Epidermal melanocyte (primary cell): ENCODE results near the gene RAB9B.
"Not testable (repeated sequence)": the region's sequence is repeated elsewhere in the genome, so short reads cannot be mapped to it uniquely, and the experiment has no call there.

Experiments used
- DNase-seq: peaks from one replicate; pipeline ENCODE4 v3.0.0; 2011; ENCODE audit warnings: low spot score; ENCODE audit not compliant: insufficient read length

Gene RAB9B

GRCh38 chrX:103817101-103817500 is 15.0 kb downstream of the RAB9B start:
- not testable (repeated sequence) for DNase-seq

- DNase-seq, result no peak
These were observed 20.2 kb downstream of the RAB9B start for GRCh38 chrX:103811858-103812257.

GRCh38 chrX:103806862-103807474 is 25.1 kb downstream of the RAB9B start:
- no peak for DNase-seq

- no peak for DNase-seq
These were observed 26.2 kb downstream of the RAB9B start for GRCh38 chrX:103805860-103806259.

- no peak for DNase-seq
These were observed 31.7 kb downstream of the RAB9B start for GRCh38 chrX:103800318-103800717.

DNA sequence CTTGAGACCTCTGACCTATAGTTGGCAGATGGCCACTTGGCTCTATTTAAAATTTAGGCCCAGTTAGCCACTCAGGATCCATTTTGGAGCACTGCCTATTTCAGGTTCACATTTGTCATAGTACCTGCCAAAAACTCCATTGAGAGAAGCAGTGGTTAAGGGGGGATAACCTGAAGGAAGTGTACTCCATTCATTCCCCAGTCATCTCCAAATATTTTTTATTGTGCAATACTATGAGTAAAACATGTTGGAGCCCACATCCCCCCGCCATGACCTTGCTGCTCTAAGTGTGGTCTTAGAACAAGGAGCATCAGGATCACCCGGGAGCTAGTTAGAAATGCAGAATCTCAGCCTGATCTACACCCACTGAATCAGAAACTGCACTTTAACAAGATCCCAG is 34.4 kb downstream of the RAB9B start:
- no peak for DNase-seq

DNA sequence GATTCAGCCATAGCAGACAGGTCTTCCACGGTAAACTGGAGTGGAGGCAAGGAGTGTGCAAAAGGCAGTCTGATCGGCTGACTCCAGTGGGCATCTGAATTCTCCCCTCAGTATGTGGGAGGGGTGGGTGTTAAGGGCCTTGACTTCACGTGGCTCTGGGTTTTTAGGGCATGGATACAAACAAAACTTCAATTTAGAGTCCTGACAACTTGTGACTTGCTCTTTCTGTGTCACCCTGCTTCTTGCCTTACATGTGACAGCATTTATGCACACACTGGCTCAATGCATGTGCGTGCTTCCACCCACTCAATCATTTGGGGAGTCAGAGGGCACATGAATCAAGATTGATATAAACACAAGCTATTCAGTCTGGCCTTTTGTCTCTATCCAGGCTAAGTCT is 37.9 kb downstream of the RAB9B start:
- DNase-seq, result no peak

- no peak for DNase-seq
These were observed 38.5 kb downstream of the RAB9B start for GRCh38 chrX:103793545-103793940.

DNA sequence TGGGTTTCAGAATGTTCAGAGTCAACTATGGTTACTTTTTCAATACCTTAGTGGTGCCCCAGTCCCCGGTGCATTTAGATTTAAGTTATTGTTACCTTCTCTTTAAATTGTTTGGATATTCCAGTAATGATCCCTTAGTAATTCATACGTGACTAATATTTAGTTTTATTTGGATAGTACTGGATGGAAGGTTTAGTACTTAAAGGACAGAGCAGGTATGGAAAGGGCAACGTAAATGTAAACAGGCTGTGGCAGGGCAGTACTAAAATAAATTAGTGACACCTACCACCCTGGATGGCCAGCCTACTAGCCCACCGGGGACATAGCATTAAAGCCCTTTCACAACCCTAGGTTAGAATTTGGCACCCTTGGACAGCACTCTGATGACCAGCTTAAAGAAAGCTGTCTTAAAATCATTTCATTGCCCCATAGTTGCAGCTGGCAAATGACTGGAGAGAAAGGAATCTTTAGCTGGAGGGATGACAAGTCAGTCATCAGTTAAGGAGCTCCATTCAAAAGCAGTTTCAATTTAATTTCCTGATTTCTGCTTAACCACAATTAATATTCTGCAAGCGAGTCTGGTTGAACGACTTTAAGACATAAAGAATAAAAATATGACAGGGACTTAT is 39.0 kb downstream of the RAB9B start:
- no peak for DNase-seq

- no peak for DNase-seq
These were observed 40.1 kb downstream of the RAB9B start for GRCh38 chrX:103791826-103792485.

GRCh38 chrX:103791228-103791627 is 40.8 kb downstream of the RAB9B start:
- DNase-seq, result no peak

GRCh38 chrX:103789004-103789403 is 43.1 kb downstream of the RAB9B start:
- no peak for DNase-seq

- DNase-seq, result no peak
These were observed 48.1 kb downstream of the RAB9B start for GRCh38 chrX:103783971-103784370.

- DNase-seq, result no peak
These were observed 48.9 kb downstream of the RAB9B start for GRCh38 chrX:103783196-103783595.

DNA sequence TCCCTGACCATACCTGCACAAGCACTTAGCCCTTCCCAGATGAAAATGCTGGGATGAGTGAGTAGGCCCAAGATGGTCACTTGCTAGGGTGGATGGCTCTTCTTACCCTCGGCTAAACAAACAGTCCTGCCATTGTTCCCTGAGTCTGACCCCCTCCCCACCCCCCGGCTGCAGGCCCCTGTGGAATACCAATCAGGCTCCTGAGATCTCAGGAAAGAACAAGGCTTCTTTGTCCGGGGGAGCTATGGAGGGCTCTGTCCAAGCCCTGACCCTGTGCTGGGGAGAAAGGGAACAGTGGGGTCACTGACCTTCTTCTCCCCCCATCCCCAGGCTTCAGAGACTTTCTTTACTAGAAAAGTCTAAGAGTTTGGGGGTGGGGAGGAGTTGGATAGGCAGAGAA is 49.4 kb downstream of the RAB9B start:
- DNase-seq, result no peak

GRCh38 chrX:103781706-103782105 is 50.4 kb downstream of the RAB9B start:
- no peak for DNase-seq

DNA sequence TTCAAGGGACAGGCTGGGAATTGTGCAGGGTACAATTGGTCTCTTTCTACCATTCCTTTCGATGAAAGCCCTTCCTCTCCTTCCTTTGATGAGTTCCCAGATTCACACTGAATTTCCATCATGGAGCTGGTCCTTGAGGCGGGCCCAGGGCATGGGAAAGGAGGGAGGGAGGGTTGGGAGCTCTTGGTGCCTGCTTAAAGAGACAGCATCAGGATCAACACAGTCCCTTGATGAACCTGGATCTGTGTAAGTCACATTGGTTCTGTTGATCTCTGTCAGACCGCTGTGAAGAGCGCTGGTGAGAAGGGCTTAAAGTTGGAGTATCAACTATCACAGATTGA is 51.0 kb downstream of the RAB9B start:
- no peak for DNase-seq

DNA sequence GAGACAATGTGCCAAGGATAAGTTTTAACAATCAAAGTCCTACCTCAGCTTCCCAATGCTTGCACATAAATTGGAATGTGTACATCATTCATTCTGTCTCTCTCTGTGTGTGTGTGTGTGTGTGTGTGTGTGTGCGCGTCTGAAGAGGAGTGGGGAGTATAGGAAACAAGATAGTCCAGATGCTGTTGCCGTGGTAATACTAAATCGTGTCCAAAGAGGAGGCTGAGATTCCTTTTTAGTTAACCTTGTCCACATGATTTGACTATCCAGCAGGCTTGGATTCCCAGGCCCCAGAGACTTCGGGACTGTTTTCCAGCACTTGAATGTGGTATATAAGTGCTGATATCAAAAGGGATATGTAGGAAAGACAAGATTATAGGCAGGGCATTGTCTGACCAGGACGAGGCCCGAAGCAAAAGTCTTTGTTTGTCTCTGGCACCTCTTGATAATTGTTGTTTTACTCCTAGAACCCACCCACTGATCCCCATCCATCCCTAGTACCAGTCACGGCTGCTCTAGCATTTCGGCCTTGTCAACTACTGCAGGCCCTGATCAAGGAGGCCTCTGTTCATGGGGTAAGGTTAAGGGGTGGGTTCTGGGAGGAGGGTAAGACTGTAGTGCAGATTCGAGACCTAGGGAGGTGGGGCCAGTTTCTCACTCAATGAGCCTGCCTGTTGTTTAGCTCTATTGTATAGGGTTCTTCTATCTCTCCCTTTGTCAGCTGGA is 51.6 kb downstream of the RAB9B start:
- peak; percentile 21 for DNase-seq

DNA sequence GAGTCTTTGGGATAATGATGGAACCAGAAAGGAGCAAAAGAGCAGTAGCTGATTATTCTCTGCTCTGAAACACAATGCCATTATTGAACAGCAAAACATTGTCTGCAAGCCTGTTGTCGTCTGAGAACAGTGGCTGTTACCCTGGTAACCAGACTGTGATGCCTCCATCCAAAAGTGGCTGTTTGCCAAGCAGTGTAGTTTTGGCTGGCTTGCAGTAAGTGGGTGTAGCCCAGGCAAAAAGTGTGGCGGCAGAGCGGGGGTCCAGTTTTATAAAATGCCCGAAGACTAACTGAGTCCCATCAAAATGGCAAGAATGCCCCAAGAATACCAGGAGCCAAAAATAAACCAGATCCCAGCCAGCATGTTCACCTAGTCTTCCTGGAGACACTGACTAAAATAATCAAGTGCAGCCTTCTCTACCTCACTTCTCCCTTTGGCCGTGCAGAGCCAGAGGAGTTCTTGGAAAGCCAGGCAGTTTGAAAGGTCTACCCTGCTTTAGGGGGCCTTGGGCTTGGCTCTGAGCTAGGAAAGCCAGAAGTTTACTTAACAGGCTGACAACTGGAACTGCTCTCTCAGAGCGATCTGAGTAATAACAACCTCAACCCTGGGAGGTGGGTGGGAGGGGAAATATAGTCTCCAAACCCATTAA is 52.8 kb downstream of the RAB9B start:
- DNase-seq, result no peak

DNA sequence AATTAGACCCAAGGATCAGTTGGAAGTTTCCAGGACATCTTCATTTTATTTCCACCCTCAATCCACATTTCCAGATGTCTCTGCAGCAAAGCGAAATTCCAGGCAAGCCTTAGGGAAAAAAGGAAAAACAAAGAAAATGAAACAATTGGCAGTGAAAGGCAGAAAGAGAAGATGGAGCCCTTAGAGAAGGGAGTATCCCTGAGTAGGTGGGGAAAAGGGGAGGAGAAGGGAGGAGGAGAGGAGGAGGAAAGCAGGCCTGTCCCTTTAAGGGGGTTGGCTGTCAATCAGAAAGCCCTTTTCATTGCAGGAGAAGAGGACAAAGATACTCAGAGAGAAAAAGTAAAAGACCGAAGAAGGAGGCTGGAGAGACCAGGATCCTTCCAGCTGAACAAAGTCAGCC is 55.5 kb downstream of the RAB9B start, which contains the start of gene PLP1:
PLP1 (plus strand) TSS at position 295 of the 400 bp plus-strand sequence. CDS start 156 bp downstream, outside the sequence.
- DNase-seq, result no peak

DNA sequence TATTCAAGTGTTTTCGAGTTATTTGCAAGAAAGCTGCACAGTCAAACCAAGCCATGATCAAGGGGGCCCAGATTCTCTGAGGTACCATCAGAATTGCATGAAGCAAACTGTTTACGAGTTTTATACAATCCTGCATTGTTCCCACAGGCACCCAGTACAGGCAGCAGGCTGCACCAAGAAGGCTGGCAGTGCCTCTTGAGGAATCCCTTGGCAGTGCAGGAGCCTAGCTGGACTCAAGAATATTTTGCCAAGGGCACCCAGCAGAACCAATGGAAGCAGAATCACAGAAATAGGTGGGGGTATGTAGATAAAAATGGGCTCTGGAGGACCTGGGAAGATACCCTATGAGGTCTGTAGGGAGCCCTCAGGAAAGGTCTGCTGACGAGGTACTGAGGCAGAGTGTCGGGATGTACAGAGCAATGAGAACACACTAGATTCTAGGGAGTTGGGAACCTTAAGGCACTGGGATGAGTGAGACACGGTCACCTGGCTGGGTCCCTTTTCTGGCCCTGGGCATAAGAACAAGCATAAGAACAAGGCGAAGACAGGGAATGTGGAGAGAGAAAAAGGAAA is 57.9 kb downstream of the RAB9B start:
- peak; percentile 22 for DNase-seq
